Esophagus muscularis mucosa (tissue), 4 donors: ENCODE results near the gene NDST4.

Experiments
- CTCF ChIP-seq, 3 experiments: fragments of 200-600 bp in 2 of 3; fragments of 450-650 bp in 1 of 3; sonication (generic) in 2 of 3; IDR thresholded peaks; one replicate each; pipeline ENCODE4 v1.5.1; 2017 to 2019; ENCODE audit warnings: antibody characterized with exemption in 3 of 3, mild to moderate bottlenecking in 2 of 3, moderate library complexity in 1 of 3
- EP300 ChIP-seq: sonication (generic); formaldehyde crosslinking; IDR thresholded peaks from one replicate; pipeline ENCODE4 v1.6.1; 2017; ENCODE audit warnings: antibody characterized with exemption
- POLR2A ChIP-seq: fragments of 450-650 bp; IDR thresholded peaks from one replicate; pipeline ENCODE4 v1.6.1; 2017; ENCODE audit warnings: antibody characterized with exemption, moderate library complexity, mild to moderate bottlenecking, low read depth
- POLR2AphosphoS5 ChIP-seq, 2 donors: sonication (generic); formaldehyde crosslinking; IDR thresholded peaks; one replicate each; pipeline ENCODE4 v1.6.1; 2017; ENCODE audit warnings: antibody characterized with exemption in 2 of 2

- TF ChIP-seq CTCF (IDR thresholded peaks at IDR 0.05) (no peak), POLR2A (no peak), POLR2AphosphoS5 (IDR thresholded peaks at IDR 0.05) (no peak), EP300 (no peak)
Observed at GRCh38 chr4:114911111-114911510, 202.3 kb downstream of the NDST4 start.
